Upper lobe of right lung (tissue), 1 donor: ENCODE measurements around the gene MGAT3. TPM values are rescaled to one million over a fixed set of nuclear protein-coding genes. Genes with fewer than 3 reads are reported as not detected.

Experiments
- ATAC-seq: fragments of 200-7000 bp; cut with Tn5 transposase; one replicate; pipeline ENCODE4 v1.9.1; 2020; ENCODE audit warnings: mild to moderate bottlenecking, moderate library complexity
- DNase-seq: peaks from one replicate; pipeline ENCODE4 v3.0.0-alpha.2; 2020
- H3K27ac ChIP-seq: fragments of 200-600 bp; one replicate; pipeline ENCODE4 v1.8.0; 2022
- H3K27me3 ChIP-seq: fragments of 200-600 bp; one replicate; pipeline ENCODE4 v1.8.0; 2022; ENCODE audit warnings: mild to moderate bottlenecking
- H3K36me3 ChIP-seq: fragments of 200-600 bp; one replicate; pipeline ENCODE4 v1.8.0; 2022
- H3K4me1 ChIP-seq: fragments of 200-600 bp; one replicate; pipeline ENCODE4 v1.8.0; 2022
- H3K4me3 ChIP-seq: fragments of 200-600 bp; one replicate; pipeline ENCODE4 v1.8.0; 2022; ENCODE audit warnings: mild to moderate bottlenecking
- H3K9me3 ChIP-seq: fragments of 200-600 bp; one replicate; pipeline ENCODE4 v1.8.0; 2022
- CTCF ChIP-seq: fragments of 200-600 bp; IDR thresholded peaks from one replicate; pipeline ENCODE4 v1.8.0; 2022; ENCODE audit warnings: antibody characterized with exemption
- intact Hi-C: fragments of 100-400 bp; cut with DNase I; formaldehyde crosslinking; loops from one replicate; pipeline ENCODE4 v1.11.0; 2022
- total RNA-seq: library from RNA; stranded (reverse); fragmentation: NEBNext Ultra II Directional; extraction: Animal tissue kit (Norgen Biotek cat#: 25700); gene quantifications from one replicate; pipeline ENCODE4 v1.2.1, GENCODE V29; 2021
- donor health status: DM: no; HTN: yes; CAD: no; lungs with severe emphysema.

MGAT3 gene
- total RNA-seq, 1 donor from 2014 or later = 34.8 TPM

- intact Hi-C loops = no loop called here
- Histone ChIP-seq H3K4me1 (no peaks in the 10 kb centered on the region), H3K27me3 (peaks cover 21% of the 10 kb centered on the region), H3K36me3 (no peaks in the 10 kb centered on the region), H3K27ac (no peak overlapping the region), H3K9me3 (no peaks in the 10 kb centered on the region), H3K4me3 (no peak overlapping the region)
- ATAC-seq (no peak), DNase-seq (no peak)
- no peak for TF ChIP-seq CTCF
Measured at GRCh38 chr22:39453765-39454378, 2.9 kb upstream of the MGAT3 start.

- TF ChIP-seq CTCF = no peak
- H3K36me3 ChIP-seq = no peaks in the 10 kb centered on the region
- H3K27ac ChIP-seq = no peak overlapping the region
- no peaks in the 10 kb centered on the region for H3K4me1 ChIP-seq
- ATAC-seq (peak; percentile 65), DNase-seq (no peak)
- H3K4me3 ChIP-seq = no peak overlapping the region
- intact Hi-C loops = no loop called here
- H3K27me3 ChIP-seq = peaks cover 23% of the 10 kb centered on the region
- no peaks in the 10 kb centered on the region for H3K9me3 ChIP-seq
Measured at GRCh38 chr22:39454385-39454871, 2.4 kb upstream of the MGAT3 start.

- no peaks in the 10 kb centered on the region for H3K36me3 ChIP-seq
- peaks cover 23% of the 10 kb centered on the region for H3K27me3 ChIP-seq
- no peak for TF ChIP-seq CTCF
- DNase-seq (no peak), ATAC-seq (no peak)
- H3K9me3 ChIP-seq = no peaks in the 10 kb centered on the region
- peaks cover 3% of the 10 kb centered on the region for H3K4me1 ChIP-seq
- H3K4me3 ChIP-seq = peak overlapping the region; percentile 48
- H3K27ac ChIP-seq = no peak overlapping the region
- intact Hi-C loops = no loop called here
Measured at GRCh38 chr22:39457198-39457555, 365 bp downstream of the MGAT3 start.

GRCh38 chr22:39457556-39458443, 988 bp downstream of the MGAT3 start:
- no peaks in the 10 kb centered on the region for H3K36me3 ChIP-seq
- no peak for TF ChIP-seq CTCF
- intact Hi-C loops = no loop called here

GRCh38 chr22:39458444-39459083, 1.8 kb downstream of the MGAT3 start:
- TF ChIP-seq CTCF = no peak
- H3K4me1 ChIP-seq = peaks cover 16% of the 10 kb centered on the region
- peak overlapping the region; percentile 47 for H3K27ac ChIP-seq
- H3K36me3 ChIP-seq = no peaks in the 10 kb centered on the region
- ATAC-seq = no peak
- no peak for DNase-seq
- H3K27me3 ChIP-seq = peaks cover 23% of the 10 kb centered on the region
- intact Hi-C loops = no loop called here
- no peaks in the 10 kb centered on the region for H3K9me3 ChIP-seq
- H3K4me3 ChIP-seq = peak overlapping the region; percentile 48

More at GRCh38 chr22:39457556-39458443, 988 bp downstream of the MGAT3 start:
- DNase-seq (no peak), ATAC-seq (peak; percentile 1)
- H3K27me3 ChIP-seq = peaks cover 23% of the 10 kb centered on the region
- H3K4me3 ChIP-seq = peak overlapping the region; percentile 48
- peak overlapping the region; percentile 47 for H3K27ac ChIP-seq
- H3K9me3 ChIP-seq = no peaks in the 10 kb centered on the region
- H3K4me1 ChIP-seq = peaks cover 9% of the 10 kb centered on the region
